ENCODE measurements around the gene NDUFS1. TPM values are rescaled to one million over a fixed set of nuclear protein-coding genes. Genes with fewer than 3 reads are reported as not detected.
"Not testable (repeated sequence)": the region's sequence is repeated elsewhere in the genome, so short reads cannot be mapped to it uniquely, and the experiment has no call there.

The NDUFS1 gene
- 173 and 195 TPM in 2 replicates for total RNA-seq

GRCh38 chr2:206159346-206160124 is at the start of gene NDUFS1, which contains the start of gene EEF1B2:
NDUFS1 (minus strand) TSS chr2:206159444; CDS start chr2:206153678, 5,766 bp downstream.
EEF1B2 (plus strand) TSS chr2:206159895; CDS start chr2:206159980, 85 bp downstream.
- DNase-seq = peak; percentile 99

DNA sequence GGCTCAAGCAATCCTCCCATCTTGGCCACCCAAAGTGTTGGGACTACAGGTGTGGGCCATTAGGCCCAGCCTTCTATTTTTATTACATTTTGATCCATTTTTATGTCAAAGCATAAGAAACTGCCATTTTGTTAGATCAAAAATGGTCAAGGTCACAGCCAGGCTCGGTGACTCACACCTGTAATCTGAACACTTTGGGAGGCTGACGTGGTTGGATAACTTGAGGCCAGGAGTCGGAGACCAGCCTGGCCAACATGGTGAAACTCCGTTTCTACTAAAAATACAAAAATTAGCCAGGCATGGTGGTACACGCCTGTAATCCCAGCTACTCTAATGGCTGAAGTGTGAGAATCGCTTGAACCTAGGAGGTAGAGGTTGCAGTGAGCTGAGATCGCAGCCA is 49.7 kb upstream of the NDUFS1 start:
- DNase-seq = no peak

GRCh38 chr2:206207316-206207715 is 48.1 kb upstream of the NDUFS1 start:
- not testable (repeated sequence) for DNase-seq

DNA sequence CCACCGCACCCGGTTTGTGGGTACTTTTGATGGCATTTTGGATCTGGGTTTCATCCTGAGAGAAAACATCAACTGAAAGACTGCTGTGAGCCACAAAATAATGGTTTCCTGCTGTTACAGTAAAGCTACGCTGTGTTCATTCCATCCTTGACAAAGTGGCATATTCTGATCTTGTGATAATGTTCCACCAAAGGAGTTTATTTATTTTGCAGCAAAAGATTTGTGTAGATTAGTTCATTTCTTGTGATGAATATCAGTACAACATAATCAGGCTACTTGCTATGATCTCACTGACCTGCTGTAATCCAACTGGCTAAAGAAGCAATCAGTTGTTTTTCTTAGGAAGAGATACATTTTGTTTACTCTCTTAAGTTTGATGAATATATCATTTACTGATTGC is 45.5 kb upstream of the NDUFS1 start:
- no peak for DNase-seq

DNA sequence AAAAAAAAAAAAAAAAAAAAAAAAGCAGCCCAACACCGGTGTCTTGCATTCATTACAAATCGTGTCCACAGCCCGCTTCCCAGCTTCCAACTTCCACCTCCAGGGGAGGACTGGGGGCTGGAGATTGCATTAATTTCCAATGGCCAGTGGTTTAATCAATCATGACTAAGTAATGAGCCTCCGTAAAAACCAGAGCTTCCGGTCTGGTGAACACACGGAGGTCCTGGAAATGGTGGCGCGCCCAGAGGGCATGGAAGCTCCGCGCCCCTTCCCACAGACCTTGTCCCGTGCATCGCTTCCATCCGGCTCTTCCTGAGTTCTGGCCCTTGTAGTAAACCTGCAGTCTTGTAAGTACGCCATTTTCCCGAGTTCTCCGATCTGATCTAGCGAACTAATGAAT is 44.1 kb upstream of the NDUFS1 start:
- no peak for DNase-seq

GRCh38 chr2:206202446-206202845 is 43.2 kb upstream of the NDUFS1 start:
- DNase-seq = no peak

- DNase-seq = no peak
These were observed 42.0 kb upstream of the NDUFS1 start for GRCh38 chr2:206201075-206201848.

DNA sequence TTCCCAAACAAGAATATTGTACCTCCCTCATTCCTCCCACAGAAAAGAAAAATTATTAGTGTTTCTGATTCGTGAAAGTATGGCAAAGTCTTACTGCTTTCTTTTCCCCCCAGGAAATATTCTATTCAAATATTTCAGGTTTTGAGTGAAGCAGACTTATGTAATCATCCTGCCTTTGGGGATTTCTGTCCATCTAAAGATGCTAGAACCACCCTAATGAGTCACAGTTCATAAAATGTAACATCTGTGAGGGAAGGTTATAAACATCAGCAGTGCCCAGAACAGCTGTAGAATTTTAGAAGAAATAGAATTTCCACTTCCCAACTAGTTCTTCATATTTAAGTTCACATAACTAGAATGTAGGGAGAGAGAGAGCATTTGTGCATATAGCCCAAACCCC is 39.4 kb upstream of the NDUFS1 start:
- DNase-seq = no peak

- no peak for DNase-seq
These were observed 34.6 kb upstream of the NDUFS1 start for GRCh38 chr2:206193671-206194357.

DNA sequence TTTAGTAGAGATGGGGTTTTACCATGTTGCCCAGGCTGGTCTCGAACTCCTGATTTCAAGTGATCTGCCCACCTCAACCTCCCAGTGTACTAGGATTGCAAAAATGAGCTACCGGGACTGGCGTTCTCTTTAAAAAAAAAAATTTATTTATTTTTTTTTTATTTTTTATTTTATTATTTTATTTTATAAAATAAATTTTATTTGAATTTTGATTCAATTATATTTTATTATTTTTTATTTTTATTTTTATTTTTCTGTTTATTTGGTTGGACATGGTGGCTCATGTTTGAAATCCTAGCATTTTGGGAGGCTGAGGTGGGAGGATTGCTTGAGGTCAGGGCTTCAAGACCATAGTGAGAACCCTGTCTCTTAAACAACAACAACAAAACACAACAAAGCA is 32.9 kb upstream of the NDUFS1 start:
- no peak for DNase-seq

DNA sequence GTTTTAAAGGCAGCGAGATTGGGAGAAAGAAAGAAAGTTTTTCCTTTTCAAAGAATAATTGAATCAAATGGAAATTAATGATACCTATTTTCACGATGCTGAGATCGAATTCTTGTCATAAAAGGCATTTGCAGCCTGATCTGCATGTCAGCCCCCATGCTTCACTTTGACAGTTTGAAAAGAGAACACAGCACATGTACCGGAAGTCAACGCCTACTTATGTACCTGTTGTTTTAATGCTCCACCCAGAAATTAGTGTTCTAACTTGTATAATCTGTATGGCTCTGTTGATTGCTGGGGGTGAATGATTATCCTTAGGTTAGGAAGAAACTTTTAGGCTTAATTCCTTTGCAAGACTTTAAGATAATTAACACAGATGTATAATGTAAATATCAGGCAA is 31.4 kb upstream of the NDUFS1 start:
- DNase-seq = no peak

GRCh38 chr2:206190111-206190510 is 30.9 kb upstream of the NDUFS1 start:
- DNase-seq = no peak

DNA sequence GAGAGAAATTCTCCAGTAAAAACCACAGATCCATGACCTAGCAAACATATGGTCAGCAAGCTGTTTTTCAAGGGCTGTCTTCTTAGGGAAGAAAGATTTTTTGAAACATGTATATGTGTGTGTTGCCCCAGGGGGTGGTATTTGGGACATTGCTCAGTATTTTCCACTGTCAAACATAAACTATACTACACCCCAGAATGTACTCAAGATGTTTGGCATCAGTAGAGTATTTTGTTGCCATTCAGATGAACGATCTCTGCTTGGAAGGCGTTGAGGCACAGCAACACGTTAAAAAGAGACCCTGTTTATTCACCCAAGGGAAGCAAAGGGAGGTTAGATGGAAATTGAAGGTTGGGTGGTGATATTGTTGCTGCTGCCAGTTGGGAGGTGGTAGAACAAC is 30.4 kb upstream of the NDUFS1 start:
- no peak for DNase-seq

- not testable (repeated sequence) for DNase-seq
These were observed 22.3 kb upstream of the NDUFS1 start for GRCh38 chr2:206181526-206181925.

GRCh38 chr2:206176901-206177300 is 17.7 kb upstream of the NDUFS1 start:
- peak; percentile 61 for DNase-seq

GRCh38 chr2:206176121-206176520 is 16.9 kb upstream of the NDUFS1 start:
- peak; percentile 9 for DNase-seq

DNA sequence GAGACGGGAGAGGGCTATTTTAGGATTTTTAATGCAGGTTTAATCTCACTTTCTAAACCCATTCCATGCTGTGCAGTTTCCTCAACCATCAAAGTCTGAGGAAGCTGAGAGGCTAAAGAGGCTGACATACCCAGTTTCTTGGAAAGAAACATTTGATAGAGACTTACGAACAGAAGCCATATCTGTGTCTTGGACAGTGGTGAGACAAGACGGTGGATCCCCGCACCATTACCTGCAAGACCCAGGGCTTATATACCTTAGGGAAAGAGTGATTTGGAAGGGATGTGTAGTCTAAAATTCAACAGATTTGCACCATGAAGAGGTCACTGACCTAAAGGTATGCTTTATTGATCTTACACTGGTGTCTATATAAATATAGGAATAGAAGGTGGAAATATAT is 13.9 kb upstream of the NDUFS1 start:
- no peak for DNase-seq

DNA sequence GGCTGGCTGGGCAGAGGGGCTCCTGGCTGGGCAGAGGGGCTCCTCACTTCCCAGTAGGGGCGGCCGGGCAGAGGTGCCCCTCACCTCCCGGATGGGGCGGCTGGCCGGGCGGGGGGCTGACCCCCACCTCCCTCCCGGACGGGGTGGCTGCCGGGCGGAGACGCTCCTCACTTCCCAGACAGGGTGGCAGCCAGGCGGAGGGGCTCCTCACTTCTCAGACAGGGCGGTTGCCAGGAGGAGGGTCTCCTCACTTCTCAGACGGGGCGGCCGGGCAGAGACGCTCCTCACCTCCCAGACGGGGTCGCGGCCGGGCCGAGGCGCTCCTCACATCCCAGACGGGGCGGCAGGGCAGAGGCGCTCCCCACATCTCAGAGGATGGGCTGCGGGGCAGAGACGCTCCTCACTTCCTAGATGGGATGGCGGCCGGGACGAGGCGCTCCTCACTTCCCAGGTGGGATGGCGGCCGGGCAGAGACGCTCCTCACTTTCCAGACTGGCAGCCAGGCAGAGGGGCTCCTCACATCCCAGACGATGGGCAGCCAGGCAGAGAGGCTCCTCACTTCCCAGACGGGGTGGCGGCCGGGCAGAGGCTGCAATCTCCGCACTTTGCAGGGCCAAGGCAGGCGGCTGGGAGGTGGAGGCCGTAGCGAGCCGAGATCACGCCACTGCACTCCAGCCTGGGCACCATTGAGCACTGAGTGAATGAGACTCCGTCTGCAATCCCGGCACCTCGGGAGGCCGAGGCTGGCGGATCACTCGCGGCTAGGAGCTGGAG is 12.6 kb upstream of the NDUFS1 start:
- not testable (repeated sequence) for DNase-seq

GRCh38 chr2:206168230-206168629 is 9.0 kb upstream of the NDUFS1 start:
- DNase-seq = not testable (repeated sequence)

DNA sequence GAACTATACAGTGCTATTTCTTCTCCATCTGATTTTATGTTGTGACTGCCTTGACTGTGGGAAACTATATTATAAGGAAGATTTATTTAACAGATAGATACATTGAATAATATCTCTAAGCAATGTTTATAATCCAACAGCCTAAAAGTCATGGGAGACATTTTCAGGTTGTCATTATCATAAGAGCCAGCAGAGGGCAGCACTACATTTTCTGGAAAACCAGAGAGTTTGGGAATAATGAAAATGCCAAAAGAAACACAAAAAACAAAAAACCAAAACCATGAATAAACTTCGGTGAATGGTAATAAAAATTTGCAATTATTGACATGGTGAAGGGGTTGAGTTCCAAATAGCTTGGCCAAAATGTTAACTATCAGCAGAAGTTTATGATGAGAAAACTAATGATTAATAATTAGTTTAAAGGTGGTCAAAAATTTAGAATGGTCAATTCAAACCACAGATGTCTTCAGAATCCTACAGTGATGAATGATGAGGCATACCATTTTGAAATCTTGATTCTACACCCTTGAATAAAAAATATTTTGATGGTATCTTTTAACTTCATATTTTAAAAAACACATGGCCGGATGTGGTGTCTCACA is 5.1 kb upstream of the NDUFS1 start:
- peak; percentile 66 for DNase-seq

GRCh38 chr2:206163251-206163880 is 4.1 kb upstream of the NDUFS1 start:
- no peak for DNase-seq

All from dermis blood vessel endothelial cell (primary cell).